Central memory CD8-positive, alpha-beta T cell (primary cell): ENCODE measurements around the gene AGRP.

ENCODE experiments used
- ATAC-seq: fragments of 150-1000 bp; cut with Tn5 transposase; replicated peaks from 2 replicates; pipeline ENCODE4 v1.10.0; 2022; ENCODE audit warnings: mild to moderate bottlenecking, moderate FRiP score, moderate number of reproducible peaks; ENCODE audit not compliant: poor library complexity, severe bottlenecking; ENCODE audit errors: extremely low read depth
- DNase-seq, 2 donors: peaks; one replicate each; pipeline ENCODE4 v3.0.0; 2021; ENCODE audit warnings: low spot score in 2 of 2
- H3K27ac Mint-ChIP-seq: one replicate; pipeline ENCODE4 v1.8.0; 2022; ENCODE audit warnings: low read depth, mild to moderate bottlenecking, moderate library complexity, mixed read lengths
- H3K27me3 Mint-ChIP-seq: one replicate; pipeline ENCODE4 v1.8.0; 2022; ENCODE audit warnings: mixed read lengths
- H3K36me3 Mint-ChIP-seq: one replicate; pipeline ENCODE4 v1.8.0; 2022; ENCODE audit warnings: mild to moderate bottlenecking, moderate library complexity, mixed read lengths; ENCODE audit not compliant: insufficient read depth
- H3K4me1 Mint-ChIP-seq: one replicate; pipeline ENCODE4 v1.8.0; 2022; ENCODE audit warnings: mixed read lengths
- H3K4me3 Mint-ChIP-seq: one replicate; pipeline ENCODE4 v1.8.0; 2022; ENCODE audit warnings: mild to moderate bottlenecking, moderate library complexity, mixed read lengths
- H3K9me3 Mint-ChIP-seq: one replicate; pipeline ENCODE4 v1.8.0; 2022; ENCODE audit warnings: mixed read lengths

The AGRP gene

GRCh38 chr16:67454852-67455251, 28.5 kb downstream of the AGRP start:
- DNase-seq (no peak), ATAC-seq (no peak)
- Mint-ChIP-seq H3K4me3 (no peak overlapping the region), H3K27ac (no peak overlapping the region), H3K36me3 (peaks cover 13% of the 10 kb centered on the region), H3K4me1 (peaks cover 41% of the 10 kb centered on the region), H3K9me3 (no peaks in the 10 kb centered on the region), H3K27me3 (no peaks in the 10 kb centered on the region)

GRCh38 chr16:67454104-67454503, 29.2 kb downstream of the AGRP start:
- Mint-ChIP-seq H3K36me3 (peaks cover 13% of the 10 kb centered on the region), H3K4me3 (no peak overlapping the region), H3K27me3 (no peaks in the 10 kb centered on the region), H3K27ac (no peak overlapping the region), H3K9me3 (no peaks in the 10 kb centered on the region), H3K4me1 (peaks cover 48% of the 10 kb centered on the region)
- ATAC-seq (no peak), DNase-seq (no peak)

DNA sequence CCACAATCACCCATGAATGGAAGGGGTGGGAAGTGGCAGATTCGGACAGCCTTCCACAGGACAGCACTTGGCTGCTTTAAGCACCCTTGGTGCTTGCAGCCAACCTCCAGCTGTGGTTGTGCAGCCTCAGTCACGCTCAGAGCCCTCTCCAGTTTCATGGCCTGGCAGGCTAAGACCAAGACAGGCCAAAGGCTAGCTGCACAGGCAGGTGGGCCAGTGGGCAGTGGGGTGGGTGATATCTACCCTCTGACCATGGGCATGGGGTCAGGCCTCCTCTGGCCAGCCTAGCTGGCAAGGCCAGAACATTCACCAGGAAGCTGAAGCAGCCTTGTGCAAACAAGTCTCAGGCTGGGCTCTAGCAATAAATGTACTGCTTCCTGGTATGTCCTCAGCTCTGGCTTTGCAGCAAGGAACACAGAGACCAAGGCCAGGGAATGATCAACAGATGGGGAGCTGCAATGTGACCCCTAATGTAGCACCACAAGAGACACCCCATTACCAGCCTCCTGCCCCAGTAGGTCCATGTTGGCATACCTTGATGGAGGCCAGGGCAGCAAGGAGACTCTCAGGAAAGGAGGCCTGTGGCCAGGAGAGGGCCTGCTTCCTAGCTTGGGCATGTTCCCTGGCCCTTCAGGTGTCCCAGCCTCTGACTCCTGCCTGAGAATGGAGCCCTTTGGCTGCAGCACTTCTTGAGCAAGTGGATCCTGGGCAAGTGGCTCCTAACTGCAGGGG, 31.5 kb downstream of the AGRP start:
- Mint-ChIP-seq H3K4me3 (no peak overlapping the region), H3K36me3 (peaks cover 11% of the 10 kb centered on the region), H3K4me1 (peaks cover 38% of the 10 kb centered on the region), H3K9me3 (no peaks in the 10 kb centered on the region), H3K27me3 (no peaks in the 10 kb centered on the region), H3K27ac (no peak overlapping the region)
- DNase-seq (no peak), ATAC-seq (no peak)

GRCh38 chr16:67451061-67451703, 32.2 kb downstream of the AGRP start:
- DNase-seq (no peak), ATAC-seq (no peak)
- Mint-ChIP-seq H3K36me3 (peaks cover 14% of the 10 kb centered on the region), H3K4me1 (peaks cover 38% of the 10 kb centered on the region), H3K4me3 (no peak overlapping the region), H3K27ac (no peak overlapping the region), H3K27me3 (no peaks in the 10 kb centered on the region), H3K9me3 (no peaks in the 10 kb centered on the region)

DNA sequence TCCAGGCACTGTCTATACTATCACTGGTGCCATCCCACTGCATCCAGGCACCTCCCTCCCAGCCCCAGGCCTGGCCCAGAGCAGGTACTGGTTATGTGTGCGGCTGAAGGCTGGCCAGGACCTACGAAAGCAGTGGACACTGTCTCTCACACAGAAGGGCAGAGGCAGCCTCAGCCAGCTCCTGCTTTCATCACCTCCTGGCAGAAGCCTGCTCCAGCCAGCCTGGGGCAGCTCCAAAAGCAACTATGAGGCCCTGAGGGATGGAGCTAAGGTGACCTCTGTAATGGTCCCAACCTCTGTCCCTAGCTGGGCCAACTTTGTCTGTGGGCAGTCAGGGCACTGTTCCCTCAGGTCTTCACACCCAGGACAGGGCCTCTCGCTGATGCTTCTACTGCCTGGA, 33.6 kb downstream of the AGRP start:
- H3K27me3 Mint-ChIP-seq = no peaks in the 10 kb centered on the region
- peaks cover 14% of the 10 kb centered on the region for H3K36me3 Mint-ChIP-seq
- H3K4me3 Mint-ChIP-seq = no peak overlapping the region
- H3K4me1 Mint-ChIP-seq = peaks cover 34% of the 10 kb centered on the region
- DNase-seq (no peak), ATAC-seq (no peak)
- H3K9me3 Mint-ChIP-seq = no peaks in the 10 kb centered on the region
- peak overlapping the region; percentile 50 for H3K27ac Mint-ChIP-seq

GRCh38 chr16:67449336-67449735, 34.0 kb downstream of the AGRP start:
- H3K4me1 Mint-ChIP-seq = peaks cover 34% of the 10 kb centered on the region
- ATAC-seq (no peak), DNase-seq (no peak)
- no peak overlapping the region for H3K4me3 Mint-ChIP-seq
- peaks cover 14% of the 10 kb centered on the region for H3K36me3 Mint-ChIP-seq
- H3K9me3 Mint-ChIP-seq = no peaks in the 10 kb centered on the region
- no peaks in the 10 kb centered on the region for H3K27me3 Mint-ChIP-seq
- no peak overlapping the region for H3K27ac Mint-ChIP-seq

- H3K27ac Mint-ChIP-seq = no peak overlapping the region
- H3K4me1 Mint-ChIP-seq = peaks cover 34% of the 10 kb centered on the region
- H3K36me3 Mint-ChIP-seq = peaks cover 13% of the 10 kb centered on the region
- DNase-seq (no peak), ATAC-seq (no peak)
- no peaks in the 10 kb centered on the region for H3K9me3 Mint-ChIP-seq
- H3K4me3 Mint-ChIP-seq = no peak overlapping the region
- no peaks in the 10 kb centered on the region for H3K27me3 Mint-ChIP-seq
These were observed 34.8 kb downstream of the AGRP start for GRCh38 chr16:67448580-67448979.

DNA sequence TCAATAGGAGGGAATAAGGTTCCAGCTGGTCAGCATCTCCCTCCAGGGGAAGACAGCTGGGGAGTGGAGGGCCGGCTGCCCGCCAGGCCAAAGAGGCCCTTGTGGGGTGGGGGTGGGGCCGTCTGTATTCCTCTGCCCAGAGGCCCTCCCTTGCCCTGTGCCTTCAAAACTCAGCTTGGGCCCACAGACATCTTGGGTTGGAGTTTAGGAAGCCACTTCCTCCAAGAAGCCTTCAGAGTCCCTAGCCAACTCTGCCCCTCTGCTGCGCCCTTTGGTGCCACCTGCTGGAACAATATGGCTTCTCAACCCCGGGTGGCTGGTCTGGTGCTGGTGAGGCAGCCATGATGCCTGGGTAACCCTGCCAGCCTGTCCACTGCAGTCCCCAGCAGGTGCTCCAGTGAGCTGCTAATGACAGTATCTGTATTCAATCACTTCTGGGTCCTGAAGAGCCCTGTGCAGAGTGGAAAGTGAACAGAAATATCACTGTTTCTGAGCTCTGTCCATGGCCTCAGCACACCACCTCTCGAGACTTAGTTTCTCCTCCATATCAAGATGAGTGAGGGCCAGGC, 35.8 kb downstream of the AGRP start:
- peak; percentile 43 to 46 for DNase-seq
- Mint-ChIP-seq H3K4me1 (peaks cover 34% of the 10 kb centered on the region), H3K4me3 (no peak overlapping the region), H3K27me3 (no peaks in the 10 kb centered on the region), H3K9me3 (no peaks in the 10 kb centered on the region), H3K27ac (no peak overlapping the region), H3K36me3 (peaks cover 12% of the 10 kb centered on the region)
- ATAC-seq = peak; percentile 60

GRCh38 chr16:67446968-67447507, 36.3 kb downstream of the AGRP start:
- Mint-ChIP-seq H3K4me1 (peaks cover 34% of the 10 kb centered on the region), H3K36me3 (peaks cover 12% of the 10 kb centered on the region), H3K27me3 (no peaks in the 10 kb centered on the region), H3K9me3 (no peaks in the 10 kb centered on the region), H3K27ac (peak overlapping the region; percentile 41), H3K4me3 (no peak overlapping the region)
- no peak for DNase-seq
- ATAC-seq = no peak

- no peak for DNase-seq
- H3K27ac Mint-ChIP-seq = peak overlapping the region; percentile 41
- peaks cover 14% of the 10 kb centered on the region for H3K36me3 Mint-ChIP-seq
- no peaks in the 10 kb centered on the region for H3K9me3 Mint-ChIP-seq
- no peak for ATAC-seq
- no peaks in the 10 kb centered on the region for H3K27me3 Mint-ChIP-seq
- H3K4me1 Mint-ChIP-seq = peaks cover 34% of the 10 kb centered on the region
- no peak overlapping the region for H3K4me3 Mint-ChIP-seq
These were observed 37.1 kb downstream of the AGRP start for GRCh38 chr16:67445913-67446907.

DNA sequence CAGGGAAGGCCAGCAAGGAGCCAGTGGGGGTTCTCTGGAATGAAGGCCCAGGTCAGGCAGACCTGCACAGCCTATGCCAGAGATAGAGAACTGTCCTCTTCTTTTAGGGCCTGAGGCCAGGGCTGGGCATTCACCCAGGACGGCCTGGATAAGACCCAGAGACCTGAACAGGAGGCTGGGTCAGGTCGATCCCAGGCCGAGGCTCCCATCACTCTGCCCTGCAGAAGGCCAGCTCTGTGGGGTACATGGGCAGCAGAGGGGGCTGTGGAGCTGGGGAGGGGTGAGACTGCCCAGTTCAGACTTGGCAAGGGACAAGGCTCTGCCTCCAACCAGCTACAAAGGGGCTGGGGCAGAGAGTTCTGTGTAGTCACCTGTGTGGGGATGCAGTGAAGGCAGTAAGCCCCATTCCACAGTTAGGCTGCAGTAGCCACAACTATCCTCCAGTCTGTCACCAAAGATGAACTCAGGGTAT, 37.9 kb downstream of the AGRP start:
- ATAC-seq (no peak), DNase-seq (no peak)
- H3K27ac Mint-ChIP-seq = peak overlapping the region; percentile 60
- peaks cover 12% of the 10 kb centered on the region for H3K36me3 Mint-ChIP-seq
- H3K9me3 Mint-ChIP-seq = no peaks in the 10 kb centered on the region
- H3K4me1 Mint-ChIP-seq = peaks cover 29% of the 10 kb centered on the region
- H3K27me3 Mint-ChIP-seq = no peaks in the 10 kb centered on the region
- H3K4me3 Mint-ChIP-seq = no peak overlapping the region

DNA sequence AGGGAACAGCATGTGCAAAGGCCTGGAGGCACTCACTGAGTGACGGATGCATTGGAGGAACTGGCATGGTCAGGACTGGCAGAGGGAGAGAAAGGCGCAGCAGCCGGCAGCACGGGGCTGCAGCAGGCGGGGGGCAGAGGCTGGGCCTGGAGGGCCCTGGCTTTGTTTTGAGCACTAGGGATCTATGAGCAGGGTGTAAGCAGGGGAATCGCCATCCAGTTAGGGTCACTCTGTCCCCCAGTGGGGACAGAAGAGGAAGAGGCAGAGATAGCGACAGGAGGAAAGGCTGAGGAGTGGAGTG, 38.3 kb downstream of the AGRP start:
- Mint-ChIP-seq H3K36me3 (peaks cover 9% of the 10 kb centered on the region), H3K4me3 (no peak overlapping the region), H3K27ac (peak overlapping the region; percentile 60), H3K4me1 (peaks cover 25% of the 10 kb centered on the region), H3K9me3 (no peaks in the 10 kb centered on the region), H3K27me3 (no peaks in the 10 kb centered on the region)
- no peak for DNase-seq
- ATAC-seq = no peak
